HG03575 (cell line): ENCODE results near the gene PBRM1.
"Not testable (repeated sequence)": the region's sequence is repeated elsewhere in the genome, so short reads cannot be mapped to it uniquely, and the experiment has no call there.

Experiments
- ATAC-seq: cut with Tn5 transposase; IDR thresholded peaks from one replicate; pipeline ENCODE4 v1.9.1; 2021; ENCODE audit not compliant: unreplicated experiment, insufficient number of reproducible peaks, low FRiP score; ENCODE audit errors: extremely low read depth

The PBRM1 gene

DNA sequence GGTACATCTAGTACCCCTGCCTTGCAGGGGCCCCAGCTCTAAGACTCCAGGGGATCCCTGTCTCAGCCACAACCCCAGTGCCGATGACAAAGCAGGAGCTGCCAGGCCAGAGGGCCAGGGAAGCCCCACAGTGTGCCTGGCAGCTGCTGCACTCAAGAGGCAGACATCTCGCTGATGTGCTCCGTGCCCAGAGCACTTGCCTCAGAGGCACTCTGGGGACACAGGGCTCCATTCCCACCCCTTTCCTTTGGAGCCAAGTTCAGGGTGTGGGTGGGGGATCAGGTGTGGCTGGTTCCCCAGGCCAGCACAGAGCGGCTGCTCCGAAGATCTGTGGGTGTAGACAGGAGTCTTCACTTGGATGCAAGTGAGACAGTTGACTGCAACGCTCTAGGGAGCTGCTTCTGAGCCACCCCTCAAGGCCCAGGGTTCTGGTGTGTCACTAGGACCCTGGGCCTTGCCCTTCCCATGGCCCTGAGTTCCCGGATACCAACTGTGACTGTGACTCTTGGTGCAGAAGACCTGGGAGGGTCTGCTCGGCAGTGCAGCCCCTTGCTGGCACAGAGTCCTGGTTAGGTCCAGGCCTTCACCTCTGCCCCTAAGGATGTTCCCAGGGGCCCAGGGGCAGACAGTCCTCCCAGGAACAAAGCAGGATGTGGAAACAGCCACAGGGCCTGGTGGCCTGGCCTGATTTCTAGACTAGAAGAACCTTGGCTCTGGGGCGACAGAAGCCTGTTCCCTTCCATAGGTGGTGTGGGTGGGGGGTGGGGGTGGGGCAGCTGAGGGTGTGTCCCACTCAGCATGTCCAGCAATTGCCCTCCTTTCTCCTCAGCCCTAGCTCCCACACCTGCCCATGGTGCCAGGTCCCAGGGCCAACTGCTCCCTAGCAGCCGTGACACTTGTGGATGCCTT, 154.5 kb downstream of the PBRM1 start:
- ATAC-seq = no peak

DNA sequence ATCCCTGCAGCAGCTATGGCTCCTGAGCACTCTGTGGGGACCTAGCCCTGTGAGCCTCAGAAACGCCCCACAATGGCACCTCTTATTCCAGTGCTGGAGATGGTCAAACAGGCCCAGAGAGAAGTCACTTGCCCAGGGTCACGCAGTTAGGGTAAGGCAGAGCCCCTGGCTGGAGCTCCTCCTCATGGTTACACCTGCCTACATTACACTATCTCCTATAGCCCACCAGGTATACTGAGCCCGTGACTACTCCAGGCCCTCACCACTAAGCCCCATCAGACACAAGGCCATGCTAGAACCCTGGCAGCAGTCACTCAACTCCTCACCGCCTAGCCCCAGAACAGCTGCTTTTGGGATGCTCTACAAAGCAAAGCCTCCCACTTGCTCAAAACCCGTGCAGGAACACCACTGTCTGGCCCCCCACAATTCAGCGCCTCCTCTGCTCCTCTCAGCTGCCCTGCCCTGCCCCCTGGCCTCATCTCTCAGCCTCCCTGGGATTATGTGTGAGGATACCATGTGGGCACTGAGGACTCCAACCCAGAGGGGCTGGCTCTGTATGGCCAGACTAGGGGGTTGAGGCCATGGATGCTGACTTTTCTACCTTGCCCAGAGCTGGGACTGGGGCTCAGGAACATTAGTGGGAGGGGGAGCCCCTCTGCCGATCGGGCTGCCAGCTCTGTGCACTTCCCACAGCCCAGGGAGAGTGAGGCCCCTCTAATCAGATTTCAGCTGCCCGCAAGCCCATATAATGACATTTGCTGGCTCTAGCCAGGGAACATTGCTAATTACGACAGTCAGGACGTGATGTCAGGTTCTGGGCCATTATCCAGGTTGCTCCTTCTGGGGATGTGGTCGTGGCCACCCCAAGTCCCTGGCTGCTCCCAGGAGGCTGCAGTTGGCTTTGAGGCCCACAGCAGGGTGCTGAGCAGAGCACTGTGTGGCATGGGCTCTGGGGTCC, 156.1 kb downstream of the PBRM1 start:
- no peak for ATAC-seq

DNA sequence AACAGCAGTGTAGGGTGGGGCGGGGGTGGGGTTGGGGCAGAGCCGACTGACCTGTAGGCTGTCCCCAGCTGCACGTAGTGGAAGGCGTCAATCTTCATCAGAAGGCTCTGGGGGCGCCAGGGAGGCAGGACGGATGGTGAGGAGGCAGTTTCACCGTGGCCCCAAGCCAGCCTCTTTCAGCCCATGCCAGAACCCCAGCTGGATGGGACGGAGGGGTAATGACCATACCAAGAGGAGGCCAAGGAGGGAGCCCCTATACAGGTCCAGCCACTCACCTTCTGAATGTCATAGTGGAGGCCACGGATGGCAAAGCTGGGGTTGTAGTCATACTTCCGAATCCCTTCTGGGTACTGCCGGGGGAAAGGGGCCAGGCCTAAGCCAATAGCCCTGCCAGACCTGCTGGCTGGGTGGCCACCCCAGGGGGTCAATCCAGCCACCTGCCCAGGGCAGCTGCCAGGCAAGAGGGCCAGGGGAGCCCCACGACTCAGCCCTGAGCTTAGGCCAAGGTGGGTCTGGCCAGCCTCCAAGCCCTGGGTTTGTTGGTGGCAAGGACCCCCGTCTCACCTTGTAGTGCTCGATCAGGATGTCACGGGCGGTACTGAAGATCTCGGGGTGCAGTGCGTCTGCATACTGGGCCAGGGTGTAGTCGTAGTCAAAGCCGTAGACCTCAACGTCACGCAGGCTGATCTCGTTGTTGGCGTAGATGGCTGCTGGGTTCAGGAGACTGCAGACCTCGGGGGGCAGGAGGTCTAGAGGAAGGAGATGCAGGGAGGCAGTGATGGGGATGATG, 156.9 kb downstream of the PBRM1 start:
- ATAC-seq = no peak

DNA sequence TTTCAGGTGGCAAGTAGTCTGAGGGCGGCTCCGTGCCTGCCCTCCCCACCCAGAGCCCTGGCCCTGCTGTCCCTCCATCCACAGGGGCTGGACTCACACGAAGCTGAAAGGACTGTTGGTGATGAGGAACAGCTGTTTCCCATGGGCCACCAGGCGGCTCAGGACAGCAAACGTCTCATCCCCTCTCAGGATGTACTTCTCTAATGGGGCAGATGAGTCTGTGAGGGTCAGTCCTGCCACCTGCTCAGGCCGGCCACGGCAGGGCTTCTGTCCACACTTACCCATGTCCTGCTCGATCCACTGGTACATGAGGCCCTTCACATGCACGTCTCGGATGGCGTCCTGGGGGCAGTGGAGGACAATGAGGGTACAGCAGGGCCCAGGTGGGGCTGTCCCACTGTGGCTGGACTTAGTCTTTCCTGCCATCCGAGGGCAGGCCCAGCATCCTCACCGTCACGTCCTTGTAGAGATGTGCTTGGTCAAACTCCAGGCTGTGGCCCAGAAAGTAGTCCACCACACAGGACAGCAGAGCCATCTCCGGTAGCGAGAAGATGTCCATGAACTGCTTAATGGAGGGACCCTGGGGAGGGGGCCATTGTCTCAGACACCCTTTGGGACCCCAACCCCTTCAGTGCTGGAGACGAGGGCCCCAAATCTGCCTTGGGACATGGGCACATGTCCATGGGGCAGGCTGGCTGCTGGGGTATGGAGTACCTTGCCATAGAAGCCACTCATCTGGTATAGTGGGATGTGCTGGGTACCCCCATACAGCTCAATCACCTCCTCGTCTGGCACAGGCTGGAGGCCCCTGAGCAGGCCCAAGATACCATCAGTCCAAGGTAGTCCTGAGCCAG, 157.8 kb downstream of the PBRM1 start:
- ATAC-seq = no peak

DNA sequence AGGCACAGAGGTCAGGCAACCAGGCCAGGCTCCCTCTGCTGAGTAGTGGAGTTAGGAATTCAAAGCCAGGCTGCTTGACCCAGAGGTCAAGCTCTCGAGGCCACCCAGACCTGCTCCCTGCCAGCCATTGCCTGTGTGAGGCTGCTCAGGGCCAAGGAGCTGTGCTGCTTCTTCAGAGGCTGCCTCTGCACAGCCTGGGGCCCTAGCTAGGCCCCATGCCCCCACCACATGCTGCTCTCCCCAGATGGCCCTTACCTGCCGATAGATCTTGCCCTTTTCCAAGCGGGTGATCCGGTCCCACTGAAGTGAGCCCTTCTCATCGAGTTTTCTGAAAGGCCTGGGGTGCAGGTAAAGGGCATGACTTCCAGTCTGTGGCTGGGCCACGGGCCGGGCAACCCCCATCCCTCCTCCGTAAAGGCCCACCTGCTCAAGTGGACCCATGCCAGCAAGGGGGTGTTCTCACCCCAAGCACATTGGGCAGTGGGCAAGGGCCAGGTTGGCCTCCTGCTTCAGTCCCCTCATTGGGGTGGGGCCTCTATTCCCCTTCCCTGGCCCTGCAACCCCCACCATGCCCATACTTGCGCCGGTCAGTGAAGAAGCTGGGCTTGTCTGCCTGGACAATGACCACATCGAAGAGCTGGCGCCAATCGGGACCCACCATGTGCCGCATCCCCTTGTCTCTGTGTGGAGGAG, 158.5 kb downstream of the PBRM1 start:
- ATAC-seq = no peak

DNA sequence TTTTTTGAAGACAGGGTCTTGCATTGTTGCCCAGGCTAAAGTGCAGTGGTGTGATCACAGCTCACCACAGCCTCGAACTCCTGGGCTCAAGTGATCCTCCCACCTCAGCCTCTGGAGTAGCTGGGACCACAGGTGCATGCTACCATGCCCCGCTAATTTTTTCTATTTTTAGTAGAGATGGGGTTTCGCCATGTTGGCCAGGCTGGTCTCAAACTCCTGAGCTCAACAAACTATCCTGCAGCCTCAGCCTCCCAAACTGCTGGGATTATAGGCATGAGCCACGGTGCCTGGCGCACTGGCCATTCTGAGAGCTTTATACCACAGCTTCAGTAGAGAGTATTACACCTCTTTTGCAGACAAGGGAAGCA, 159.1 kb downstream of the PBRM1 start:
- not testable (repeated sequence) for ATAC-seq

DNA sequence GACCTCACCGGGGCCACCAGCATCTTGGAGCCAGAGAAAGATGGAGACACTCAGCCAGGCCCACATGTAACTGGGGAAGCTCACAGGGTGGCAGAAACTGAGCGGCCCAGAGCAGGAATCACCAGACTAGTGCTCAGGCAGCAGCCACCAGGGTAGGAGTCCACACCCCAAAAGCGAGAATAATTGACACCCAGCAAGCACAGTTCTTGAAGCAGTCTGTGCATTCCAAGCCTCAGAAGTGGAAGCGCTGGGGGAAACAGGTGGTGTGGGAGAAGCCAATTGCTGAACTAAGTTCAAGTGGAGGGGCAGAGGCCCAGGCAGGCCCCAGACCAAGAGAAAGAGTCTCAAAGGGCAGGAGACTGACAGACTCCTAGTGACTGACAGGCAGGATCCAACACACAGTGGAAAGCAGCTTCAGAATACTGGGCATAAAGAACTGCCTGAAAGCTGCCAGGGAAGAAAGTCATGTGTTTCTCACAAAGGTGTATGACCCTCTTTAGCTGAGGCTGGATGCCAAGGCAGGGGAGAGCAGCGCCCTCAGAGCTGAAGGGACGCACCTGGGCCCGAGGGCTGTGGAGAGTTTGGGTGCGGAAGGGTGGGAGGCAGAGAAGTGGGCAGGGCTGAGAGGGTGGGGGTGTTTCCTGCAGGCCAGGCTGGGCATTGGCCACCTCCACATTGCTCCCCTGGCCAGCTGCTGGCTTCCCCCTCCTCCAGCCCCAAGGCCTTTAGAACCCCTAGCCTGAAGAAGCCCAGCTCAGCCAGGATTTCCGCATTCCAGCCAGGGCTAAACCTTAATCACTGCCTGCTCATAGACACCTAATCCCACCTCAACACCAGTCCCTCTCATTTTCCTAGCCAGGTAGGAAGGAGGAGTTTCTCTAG, 159.8 kb downstream of the PBRM1 start:
- no peak for ATAC-seq

DNA sequence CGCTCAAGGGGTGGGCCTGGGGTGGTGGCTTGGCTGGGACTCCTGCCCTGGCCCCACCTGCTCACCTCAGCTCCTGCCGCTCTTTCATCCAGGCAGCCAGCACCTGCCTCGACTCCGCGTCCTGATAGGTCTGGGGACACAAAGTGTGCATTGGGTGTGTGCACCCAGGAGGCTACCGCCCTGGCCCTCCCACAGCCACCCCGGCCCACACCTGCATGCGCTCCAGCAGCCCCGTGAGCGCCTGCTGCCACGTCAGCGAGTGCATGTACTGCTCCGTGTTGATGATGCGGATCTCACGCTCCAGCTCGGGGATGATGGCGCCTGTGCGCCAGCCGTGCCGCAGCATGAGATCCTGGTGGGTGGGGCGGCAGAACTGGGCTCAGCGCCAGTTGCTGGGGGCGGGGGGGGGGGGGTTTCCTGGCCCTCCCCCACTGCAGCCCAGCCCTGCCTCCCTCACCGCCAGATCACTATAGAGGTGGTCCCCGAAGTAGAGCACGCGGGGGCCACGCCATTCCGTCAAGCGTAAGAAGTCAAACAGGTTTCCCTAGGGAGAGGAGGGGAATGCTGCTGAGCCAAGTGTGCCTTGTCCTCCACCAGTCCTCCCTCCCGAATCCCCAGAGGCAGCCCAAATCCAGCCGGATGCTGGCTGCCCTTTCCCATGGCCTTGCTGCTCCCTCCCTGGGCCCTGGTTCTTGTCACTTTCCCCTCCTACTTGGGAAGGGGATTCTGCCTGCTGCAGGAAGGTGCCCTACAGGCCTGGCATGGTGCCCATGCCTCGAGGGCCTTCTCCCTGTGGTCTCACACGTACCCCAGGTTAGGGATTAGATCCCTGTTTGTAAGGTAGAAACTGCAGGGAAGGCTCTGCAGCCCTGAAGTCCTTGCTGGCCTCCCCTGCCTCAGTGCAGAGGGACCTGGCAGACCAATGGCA, 160.7 kb downstream of the PBRM1 start:
- no peak for ATAC-seq

DNA sequence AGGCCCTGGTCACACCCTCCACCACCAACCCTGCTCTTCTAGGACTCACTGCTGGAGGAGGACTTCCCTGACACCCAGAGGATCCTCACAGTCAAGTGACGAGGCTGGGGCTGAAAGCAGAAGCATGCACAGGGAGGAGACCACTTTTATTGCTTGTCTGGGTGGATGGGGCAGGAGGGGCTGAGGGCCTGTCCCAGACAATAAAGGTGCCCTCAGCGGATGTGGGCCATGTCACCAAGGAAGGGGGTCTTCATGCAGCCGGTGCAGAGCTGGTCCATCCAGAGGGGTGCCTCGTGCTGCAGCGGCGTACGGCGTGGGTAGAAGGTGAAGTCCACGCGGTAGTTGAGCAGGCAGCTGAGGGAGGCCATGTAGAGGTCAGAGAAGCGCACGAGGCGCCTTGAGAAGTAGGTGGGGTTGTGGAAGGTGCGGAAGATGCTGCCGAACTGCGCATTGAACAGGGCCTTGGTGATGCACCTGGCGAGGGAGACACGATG, 161.4 kb downstream of the PBRM1 start:
- no peak for ATAC-seq

DNA sequence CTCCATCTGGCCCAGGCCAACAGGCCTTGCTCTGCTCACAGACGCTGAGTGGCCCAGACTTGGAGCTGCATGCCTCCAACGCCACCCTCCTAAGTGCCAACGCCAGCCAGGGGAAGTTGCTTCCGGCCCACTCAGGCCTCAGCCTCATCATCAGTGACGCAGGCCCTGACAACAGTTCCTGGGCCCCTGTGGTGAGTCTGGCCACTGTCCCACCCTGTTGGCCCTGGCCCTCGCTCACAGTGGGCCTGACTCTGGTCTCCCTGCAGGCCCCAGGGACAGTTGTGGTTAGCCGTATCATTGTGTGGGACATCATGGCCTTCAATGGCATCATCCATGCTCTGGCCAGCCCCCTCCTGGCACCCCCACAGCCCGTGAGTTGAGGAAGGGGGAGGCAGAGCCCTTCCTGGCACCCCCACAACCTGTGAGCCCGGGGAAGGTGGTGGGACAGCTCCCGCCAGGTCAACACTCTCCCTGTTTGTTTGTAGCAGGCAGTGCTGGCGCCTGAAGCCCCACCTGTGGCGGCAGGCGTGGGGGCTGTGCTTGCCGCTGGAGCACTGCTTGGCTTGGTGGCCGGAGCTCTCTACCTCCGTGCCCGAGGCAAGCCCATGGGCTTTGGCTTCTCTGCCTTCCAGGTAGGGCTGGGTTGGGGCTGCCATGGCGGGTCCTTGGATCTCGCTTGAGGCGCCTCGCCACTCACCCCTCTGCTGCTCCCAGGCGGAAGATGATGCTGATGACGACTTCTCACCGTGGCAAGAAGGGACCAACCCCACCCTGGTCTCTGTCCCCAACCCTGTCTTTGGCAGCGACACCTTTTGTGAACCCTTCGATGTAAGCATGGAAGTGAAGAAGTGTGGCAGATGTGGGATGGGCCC, 162.1 kb downstream of the PBRM1 start:
- ATAC-seq = no peak

DNA sequence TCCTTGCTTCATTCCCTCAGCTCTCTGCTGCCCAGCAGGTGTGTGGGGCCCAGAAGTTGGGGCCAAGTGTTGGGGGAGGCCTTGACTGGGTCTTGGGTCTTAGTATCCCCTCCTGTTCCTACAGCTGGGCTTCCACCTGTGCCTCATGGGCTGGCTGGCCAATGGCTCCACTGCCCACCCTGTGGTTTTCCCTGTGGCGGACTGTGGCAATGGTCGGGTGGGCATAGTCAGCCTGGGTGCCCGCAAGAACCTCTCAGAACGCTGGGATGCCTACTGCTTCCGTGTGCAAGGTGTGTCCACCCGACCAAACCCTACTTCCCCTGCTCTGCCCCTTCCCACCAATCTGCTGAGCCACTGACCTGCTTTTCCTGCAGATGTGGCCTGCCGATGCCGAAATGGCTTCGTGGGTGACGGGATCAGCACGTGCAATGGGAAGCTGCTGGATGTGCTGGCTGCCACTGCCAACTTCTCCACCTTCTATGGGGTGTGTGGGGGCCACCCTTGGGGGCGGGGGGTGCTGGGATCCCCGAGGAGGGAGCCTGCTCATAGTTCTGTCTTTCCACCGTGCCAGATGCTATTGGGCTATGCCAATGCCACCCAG, 163.0 kb downstream of the PBRM1 start:
- no peak for ATAC-seq

DNA sequence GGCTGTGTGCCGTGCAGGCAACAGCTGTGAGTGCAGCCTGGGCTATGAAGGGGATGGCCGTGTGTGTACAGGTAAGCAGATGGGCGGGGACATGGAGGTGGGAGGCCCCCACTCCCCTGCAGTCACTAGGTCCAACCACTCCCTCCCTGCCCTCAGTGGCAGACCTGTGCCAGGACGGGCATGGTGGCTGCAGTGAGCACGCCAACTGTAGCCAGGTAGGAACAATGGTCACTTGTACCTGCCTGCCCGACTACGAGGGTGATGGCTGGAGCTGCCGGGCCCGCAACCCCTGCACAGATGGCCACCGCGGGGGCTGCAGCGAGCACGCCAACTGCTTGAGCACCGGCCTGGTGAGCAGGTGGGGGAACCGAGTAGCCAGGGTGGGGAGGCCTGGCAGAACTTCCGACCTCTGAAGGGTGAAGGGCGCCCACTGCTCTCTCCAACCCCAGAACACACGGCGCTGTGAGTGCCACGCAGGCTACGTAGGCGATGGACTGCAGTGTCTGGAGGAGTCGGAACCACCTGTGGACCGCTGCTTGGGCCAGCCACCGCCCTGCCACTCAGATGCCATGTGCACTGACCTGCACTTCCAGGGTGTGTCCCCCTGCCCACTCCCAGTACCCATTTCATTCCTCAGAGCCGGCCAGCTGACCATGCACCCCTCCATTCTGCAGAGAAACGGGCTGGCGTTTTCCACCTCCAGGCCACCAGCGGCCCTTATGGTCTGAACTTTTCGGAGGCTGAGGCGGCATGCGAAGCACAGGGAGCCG, 163.6 kb downstream of the PBRM1 start:
- ATAC-seq = no peak

DNA sequence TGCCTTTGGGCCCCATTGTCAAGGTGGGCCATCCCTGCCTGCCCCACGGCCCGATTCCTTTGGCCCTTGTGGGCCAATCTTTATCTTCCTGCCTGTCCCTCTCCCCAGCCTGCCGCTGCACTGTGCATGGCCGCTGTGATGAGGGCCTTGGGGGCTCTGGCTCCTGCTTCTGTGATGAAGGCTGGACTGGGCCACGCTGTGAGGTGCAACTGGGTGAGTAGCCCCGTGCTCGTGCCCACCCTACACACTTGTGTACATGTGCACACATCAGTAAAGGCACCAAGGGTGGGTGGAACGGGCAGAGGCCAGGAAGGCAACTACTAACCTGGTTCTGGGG, 164.3 kb downstream of the PBRM1 start:
- ATAC-seq = no peak
